Measurements from ENCODE around the gene ITGA3.

The ITGA3 gene

DNA sequence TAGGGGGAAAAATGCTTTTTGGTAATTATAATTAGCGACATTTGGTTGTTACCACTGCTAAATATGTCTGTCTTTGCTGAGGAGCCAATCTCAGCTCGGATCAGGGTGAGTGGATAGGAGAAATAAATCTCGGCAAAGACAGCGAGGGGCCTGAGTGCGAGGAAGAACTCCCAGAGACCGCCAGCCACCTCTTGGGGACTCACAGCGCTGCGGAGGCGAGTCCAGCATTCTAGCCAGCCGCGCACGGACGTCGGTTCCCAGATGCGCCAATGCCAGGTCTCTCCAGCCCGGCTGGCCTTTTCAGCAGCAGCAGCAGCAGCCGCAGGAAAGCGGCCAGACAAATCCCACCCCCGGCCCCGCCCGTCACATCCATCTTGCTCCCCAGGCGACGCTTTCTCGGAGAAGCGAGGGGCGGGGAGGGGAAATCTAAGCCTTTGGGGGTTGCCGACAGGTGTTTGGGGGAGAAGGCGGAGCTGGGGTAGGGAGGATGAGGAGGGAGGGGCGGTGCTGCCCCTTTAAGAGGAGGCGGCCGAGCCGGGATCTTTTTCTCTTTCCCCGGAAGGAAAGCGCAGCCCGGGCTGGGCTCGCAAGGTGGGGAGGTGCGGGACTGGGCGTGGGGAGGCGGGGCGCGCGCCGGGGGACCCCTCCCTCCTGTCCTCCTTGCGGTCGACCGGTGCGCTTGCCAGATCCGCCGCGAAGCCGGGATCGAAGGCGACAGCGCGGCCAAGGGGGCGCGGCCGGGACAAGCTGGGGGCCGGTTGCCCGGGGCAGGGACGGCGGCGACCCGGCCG, at the start of gene ITGA3:
TSS of gene ITGA3 (plus strand) at position 685 of the 791 bp plus-strand sequence. CDS start 330 bp downstream, outside the sequence.
- DNase-seq, result peak; percentile 95

DNA sequence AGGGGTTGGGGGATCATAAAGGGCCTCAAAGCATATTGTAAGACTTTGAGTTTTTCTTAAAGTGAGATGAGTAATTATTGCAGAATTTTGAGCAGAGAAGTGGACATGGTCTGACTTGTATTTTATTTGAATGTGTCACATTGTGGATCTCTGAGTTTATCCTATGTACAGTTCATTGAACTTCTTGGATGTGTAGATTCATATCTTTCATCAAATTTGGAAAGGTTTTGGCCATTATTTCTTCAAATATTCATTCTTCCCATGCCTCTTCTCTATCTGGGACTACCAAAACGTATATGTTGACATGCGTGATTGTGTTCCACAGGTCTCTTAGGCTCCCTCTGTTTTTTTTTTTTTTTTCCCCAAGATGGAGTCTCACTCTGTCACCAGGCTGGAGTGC, 46.6 kb upstream of the ITGA3 start:
- no peak for DNase-seq

- DNase-seq, result no peak
These were observed 42.8 kb upstream of the ITGA3 start for GRCh38 chr17:50013079-50013478.

- no peak for DNase-seq
These were observed 41.3 kb upstream of the ITGA3 start for GRCh38 chr17:50014471-50015088.

DNA sequence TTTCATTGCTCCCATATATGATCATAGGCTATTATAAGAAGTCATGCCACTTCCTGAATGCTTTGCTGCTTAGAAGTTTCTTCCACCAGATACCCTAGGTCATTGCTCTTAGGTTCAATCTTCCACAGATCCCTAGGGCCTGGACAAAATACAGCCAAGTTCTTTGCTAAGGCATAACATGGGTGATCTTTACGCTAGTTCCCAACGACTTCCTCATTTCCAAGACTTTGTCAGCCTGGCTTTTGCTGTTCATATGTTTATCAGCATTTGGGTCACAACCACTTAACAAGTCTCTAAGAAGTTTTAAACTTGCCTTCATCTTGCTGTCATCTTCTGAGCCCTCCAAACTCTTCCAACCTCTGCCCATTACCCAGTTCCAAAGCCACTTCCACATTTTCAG, 40.8 kb upstream of the ITGA3 start:
- DNase-seq, result no peak

- no peak for DNase-seq
These were observed 37.0 kb upstream of the ITGA3 start for GRCh38 chr17:50018909-50019308.

- no peak for DNase-seq
These were observed 34.9 kb upstream of the ITGA3 start for GRCh38 chr17:50020841-50021599.

DNA sequence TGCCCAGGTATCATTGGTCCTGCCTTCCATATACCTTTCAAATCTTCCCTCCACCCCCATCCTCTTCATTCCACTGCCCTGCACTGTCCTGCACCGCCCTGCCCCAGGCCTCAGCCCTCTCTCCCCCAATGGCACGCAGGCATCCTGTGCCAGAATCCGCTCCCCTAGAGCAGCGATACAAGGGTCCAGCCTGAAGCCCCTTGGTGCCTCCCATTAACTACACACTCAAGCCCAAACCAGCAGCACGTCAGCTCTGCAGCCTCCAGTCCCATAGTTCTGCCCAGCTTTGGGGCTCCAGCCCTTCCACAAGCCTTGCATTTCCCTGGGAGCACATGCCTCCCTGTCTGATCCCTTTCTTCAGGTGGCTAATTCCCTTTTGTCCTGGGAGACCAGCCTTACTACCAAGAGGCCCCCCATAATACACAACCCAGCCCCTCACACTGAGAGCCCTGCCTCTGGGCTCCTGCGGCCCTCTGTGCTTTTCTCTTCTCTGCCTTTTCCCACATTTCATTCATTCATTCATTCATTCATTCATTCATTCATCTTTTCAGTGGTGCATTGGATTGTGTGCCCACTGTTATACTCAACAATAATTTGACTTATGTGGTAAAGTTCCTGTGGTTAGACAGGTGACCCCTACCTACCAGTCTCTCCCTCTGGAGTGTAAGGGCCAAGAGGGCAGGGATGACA, 34.1 kb upstream of the ITGA3 start:
- DNase-seq, result no peak

DNA sequence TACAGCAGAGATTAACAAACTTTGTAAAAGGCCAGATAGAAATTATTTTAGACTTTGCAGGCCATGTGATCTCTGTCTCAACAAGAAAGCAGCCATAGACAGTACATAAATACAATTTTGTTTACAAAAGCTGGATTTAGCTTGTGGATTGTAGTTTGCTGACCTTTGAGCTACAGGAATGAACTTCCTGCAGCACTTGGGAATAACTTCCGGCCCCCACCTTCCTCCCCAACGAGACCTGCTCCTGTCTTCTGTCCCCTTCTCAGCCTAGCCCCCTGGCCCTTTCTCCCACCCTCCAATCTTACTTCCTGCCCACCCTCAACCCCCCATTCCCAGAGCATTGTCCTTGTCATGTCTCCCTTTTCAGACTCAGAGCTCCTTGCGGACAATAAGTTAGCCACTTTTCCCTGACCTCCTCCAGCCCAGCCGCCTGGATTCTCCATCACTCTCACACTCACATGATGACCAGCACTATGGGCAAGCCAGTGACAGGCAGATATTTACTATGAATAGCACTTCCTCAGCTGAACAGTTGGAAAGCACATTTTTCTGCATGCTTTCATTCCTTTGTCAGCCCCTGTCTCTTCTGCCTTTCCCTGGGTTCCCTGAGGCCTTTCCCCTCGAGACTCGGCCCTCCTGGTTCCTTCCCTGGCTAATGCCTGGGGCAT, 33.3 kb upstream of the ITGA3 start:
- no peak for DNase-seq

DNA sequence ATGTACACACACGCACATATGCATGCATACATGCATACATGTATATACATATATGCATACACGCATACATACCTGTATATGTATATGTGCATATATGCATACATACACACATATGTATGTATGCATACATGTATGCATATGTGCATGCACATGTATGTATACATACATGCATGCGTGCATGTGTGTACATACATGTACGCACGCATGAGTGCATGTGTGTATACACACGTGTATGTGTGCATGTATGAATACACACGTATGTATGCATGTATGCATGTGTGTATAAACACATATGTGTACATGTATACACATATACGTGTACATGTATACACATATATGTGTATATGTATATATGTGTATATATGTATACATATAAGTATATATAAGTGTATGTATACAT, 32.4 kb upstream of the ITGA3 start:
- DNase-seq, result no peak

- no peak for DNase-seq
These were observed 31.1 kb upstream of the ITGA3 start for GRCh38 chr17:50024808-50025207.

- DNase-seq, result no peak
These were observed 29.7 kb upstream of the ITGA3 start for GRCh38 chr17:50026046-50026675.

- DNase-seq, result peak; percentile 58
These were observed 29.1 kb upstream of the ITGA3 start for GRCh38 chr17:50026837-50027171.

GRCh38 chr17:50027172-50027880, 28.6 kb upstream of the ITGA3 start:
- peak; percentile 32 for DNase-seq

DNA sequence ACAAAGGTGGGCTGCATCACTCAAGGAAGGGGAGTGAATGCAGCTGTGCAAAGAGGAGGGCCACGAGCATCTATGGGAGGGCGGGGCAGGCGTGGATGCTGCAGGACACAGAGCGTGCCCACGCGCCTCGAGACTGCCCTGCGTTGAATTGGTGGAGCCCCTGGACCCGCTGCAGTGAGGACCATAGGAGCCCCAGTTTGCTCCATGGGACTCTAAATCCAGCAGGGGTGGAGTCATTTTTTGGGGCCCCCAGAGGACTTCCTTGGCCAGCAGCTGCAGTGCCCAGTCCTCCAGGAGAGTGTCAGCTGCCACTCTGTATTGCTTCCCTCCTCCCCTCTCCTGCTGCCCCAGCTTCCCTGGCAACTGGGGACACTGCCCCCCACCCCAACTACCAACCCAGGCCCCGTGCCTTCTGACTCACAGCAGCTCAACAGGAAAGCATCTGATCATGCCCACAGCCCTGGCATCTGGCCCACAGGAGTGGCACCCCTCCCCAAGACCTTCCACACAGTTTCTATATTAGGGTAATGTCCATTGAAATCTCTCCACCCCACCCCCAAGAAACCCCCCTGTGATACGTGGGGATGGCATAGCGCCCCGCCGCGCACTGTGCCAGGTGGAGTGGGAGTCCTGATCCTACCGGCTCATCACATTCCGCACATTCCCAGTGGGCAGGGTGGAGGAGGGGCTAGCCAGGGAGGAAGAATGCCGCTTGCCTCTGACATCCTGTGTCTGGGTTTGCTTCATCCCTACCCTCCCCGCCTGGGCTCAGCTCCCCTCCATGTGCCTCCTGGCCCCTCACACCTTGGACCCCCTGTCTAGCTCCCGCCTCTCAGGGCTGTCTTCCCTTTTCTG, 27.8 kb upstream of the ITGA3 start:
- DNase-seq, result no peak

DNA sequence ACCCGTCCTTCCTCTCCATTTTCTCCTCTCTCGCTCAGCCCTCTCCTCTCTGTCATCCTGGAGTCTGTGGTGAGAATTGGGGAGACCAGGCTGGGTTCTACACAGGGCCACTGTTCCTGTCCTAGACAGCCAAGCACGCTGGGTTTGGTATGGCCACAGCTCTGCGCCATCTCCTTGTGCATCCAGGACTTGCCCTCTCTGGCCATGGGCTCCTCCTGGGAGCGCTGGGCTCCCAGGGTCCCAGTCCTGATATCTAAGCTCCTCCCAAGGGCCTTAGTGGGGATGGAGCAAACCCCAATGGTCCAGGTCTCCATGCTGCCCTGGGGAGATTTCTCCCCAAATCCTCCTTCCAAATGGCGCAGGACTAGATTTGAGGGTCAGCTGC, 27.2 kb upstream of the ITGA3 start:
- no peak for DNase-seq

GRCh38 chr17:50029185-50029584, 26.7 kb upstream of the ITGA3 start:
- no peak for DNase-seq

- DNase-seq, result no peak
These were observed 22.6 kb upstream of the ITGA3 start for GRCh38 chr17:50033316-50033715.

DNA sequence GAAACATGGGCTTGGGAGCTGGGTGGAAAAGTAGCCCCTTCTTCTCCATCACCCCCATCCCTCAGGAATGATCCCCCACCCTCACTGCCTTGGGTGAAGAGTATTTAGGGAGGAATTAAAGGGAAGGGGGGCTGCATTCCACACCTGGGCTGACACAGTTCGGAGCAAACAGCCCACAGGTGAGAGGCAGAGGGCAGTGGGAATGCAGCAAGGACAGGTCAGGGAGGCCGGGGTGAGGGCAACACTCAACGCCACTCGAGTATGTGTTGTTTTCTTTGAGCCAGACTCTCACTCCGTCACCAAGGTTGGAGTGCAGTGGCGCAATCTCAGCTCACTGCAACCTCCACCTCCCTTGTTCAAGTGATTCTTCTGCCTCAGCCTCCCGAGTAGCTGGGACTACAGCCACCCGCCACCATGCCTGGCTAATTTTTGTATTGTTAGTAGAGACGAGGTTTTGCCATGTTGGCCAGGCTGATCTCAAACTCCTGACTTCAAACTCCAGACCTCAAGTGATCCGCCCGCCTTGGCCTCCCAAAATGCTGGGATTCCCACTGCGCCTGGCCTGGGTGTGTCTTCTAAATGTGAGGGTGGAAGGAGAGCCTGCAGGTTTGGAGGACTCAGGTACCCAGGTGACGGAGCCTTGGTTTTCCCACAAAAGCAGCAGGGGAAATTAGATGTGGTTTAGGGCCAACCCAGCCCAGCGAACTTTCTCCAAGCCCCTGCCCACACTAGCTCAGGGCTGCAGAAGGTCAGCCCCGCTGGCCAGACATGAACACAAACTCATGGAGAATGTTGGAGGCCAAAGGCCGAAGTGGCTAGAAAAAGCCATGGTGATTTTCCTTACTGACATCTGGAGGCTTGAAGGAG, 21.2 kb upstream of the ITGA3 start:
- no peak for DNase-seq

- peak; percentile 9 for DNase-seq
These were observed 20.5 kb upstream of the ITGA3 start for GRCh38 chr17:50035421-50035879.
